HepG2 (cell line): Measurements from ENCODE around the gene CXCR5. TPM values are rescaled to one million over a fixed set of nuclear protein-coding genes. Genes with fewer than 3 reads are reported as not detected.
A peak's percentile ranks its signal among the peaks of the same experiment; 100 is the strongest.

Experiments used
- BHLHE40 ChIP-seq: IDR thresholded peaks from 2 replicates; pipeline ENCODE4 v1.6.1; 2011; ENCODE audit warnings: low read length, improper control_type of control experiment
- GPN1 ChIP-seq: sonication (generic); formaldehyde crosslinking; IDR thresholded peaks from 2 replicates; pipeline ENCODE4 v1.5.1; 2020; ENCODE audit warnings: missing genetic modification reagents, borderline replicate concordance
- HDAC2 ChIP-seq: sonication (generic); formaldehyde crosslinking; IDR thresholded peaks from 2 replicates; pipeline ENCODE4 v1.4.0; 2020; ENCODE audit warnings: missing genetic modification reagents
- IRF2 ChIP-seq: IDR thresholded peaks from 2 replicates; pipeline ENCODE4 v1.6.1; 2018; ENCODE audit warnings: missing genetic modification reagents, missing compliant biosample characterization
- NFIB ChIP-seq: sonication (generic); formaldehyde crosslinking; IDR thresholded peaks from 2 replicates; pipeline ENCODE4 v1.9.0; 2021; ENCODE audit warnings: missing genetic modification reagents, mild to moderate bottlenecking, borderline replicate concordance
- NFRKB ChIP-seq: fragments of 450-650 bp; IDR thresholded peaks from 2 replicates; pipeline ENCODE4 v1.6.1; 2017
- RBM22 ChIP-seq: fragments of 200-400 bp; formaldehyde crosslinking; optimal IDR thresholded peaks from 2 replicates; pipeline ENCODE3; 2017; ENCODE audit warnings: mild to moderate bottlenecking, low read length, moderate library complexity
- SRSF9 ChIP-seq: fragments of 200-400 bp; formaldehyde crosslinking; IDR thresholded peaks from 2 replicates; pipeline ENCODE4 v1.6.1; 2018; ENCODE audit warnings: borderline replicate concordance, mild to moderate bottlenecking, low read depth, low read length; ENCODE audit not compliant: insufficient read depth, poor library complexity, severe bottlenecking
- ZNF124 ChIP-seq: sonication (generic); formaldehyde crosslinking; IDR thresholded peaks from 2 replicates; pipeline ENCODE4 v1.4.0; 2020; ENCODE audit warnings: missing genetic modification reagents
- ZNF660 ChIP-seq: sonication (generic); formaldehyde crosslinking; IDR thresholded peaks from 2 replicates; pipeline ENCODE4 v1.5.1; 2020; ENCODE audit warnings: mild to moderate bottlenecking, low read depth, missing genetic modification reagents, borderline replicate concordance
- ZNF749 ChIP-seq: sonication (generic); formaldehyde crosslinking; IDR thresholded peaks from 2 replicates; pipeline ENCODE4 v1.8.0; 2022; ENCODE audit warnings: mild to moderate bottlenecking, missing genetic modification reagents, moderate library complexity, borderline replicate concordance
- ZNF777 ChIP-seq: sonication (generic); formaldehyde crosslinking; IDR thresholded peaks from 2 replicates; pipeline ENCODE4 v1.4.0; 2020; ENCODE audit warnings: missing genetic modification reagents
- polyA plus RNA-seq, 8 experiments: library from polyadenylated mRNA; depleted of rRNA in 3 of 8; stranded (reverse) in 7 of 8; unstranded in 1 of 8; fragments of >200 nt; fragmentation: Illumina TruSeq in 4 of 8; extraction: Trizol in 4 of 8; gene quantifications; 2 replicates each; pipeline versions ENCODE4 v1.2.1 to v1.2.3, GENCODE V29; 2011 to 2016; ENCODE audit warnings: low read depth in 4 of 8, missing spikeins in 1 of 8, mixed read lengths in 1 of 8; ENCODE audit not compliant: insufficient read depth in 1 of 8
- total RNA-seq, 5 experiments: library from RNA; depleted of rRNA; stranded (reverse); fragments of >200 nt; fragmentation: Illumina TruSeq; extraction: Trizol; gene quantifications; 2 replicates each; pipeline ENCODE4 v1.2.3, GENCODE V29; 2016; ENCODE audit warnings: low read depth in 1 of 5
- TF ChIP-seq, protein P1 (sequence below), 2 experiments: fragments of 450-650 bp in 1 of 2; sonication (generic) in 1 of 2; formaldehyde crosslinking in 1 of 2; IDR thresholded peaks; 2 replicates each; pipeline versions ENCODE4 v1.6.1 to v1.8.0; 2016 to 2022; ENCODE audit warnings: antibody characterized with exemption in 1 of 2, mild to moderate bottlenecking in 1 of 2, missing genetic modification reagents in 1 of 2
- TF ChIP-seq, protein P2 (sequence below): sonication (generic); formaldehyde crosslinking; IDR thresholded peaks from 2 replicates; pipeline ENCODE4 v1.5.0; 2020; ENCODE audit warnings: missing genetic modification reagents, mild to moderate bottlenecking, borderline replicate concordance

CXCR5 gene
- total and polyA plus RNA-seq, 2 of the 13 experiments (the other 11 are each of a cell fraction or from before 2014, with no cell fraction given): not detected

DNA sequence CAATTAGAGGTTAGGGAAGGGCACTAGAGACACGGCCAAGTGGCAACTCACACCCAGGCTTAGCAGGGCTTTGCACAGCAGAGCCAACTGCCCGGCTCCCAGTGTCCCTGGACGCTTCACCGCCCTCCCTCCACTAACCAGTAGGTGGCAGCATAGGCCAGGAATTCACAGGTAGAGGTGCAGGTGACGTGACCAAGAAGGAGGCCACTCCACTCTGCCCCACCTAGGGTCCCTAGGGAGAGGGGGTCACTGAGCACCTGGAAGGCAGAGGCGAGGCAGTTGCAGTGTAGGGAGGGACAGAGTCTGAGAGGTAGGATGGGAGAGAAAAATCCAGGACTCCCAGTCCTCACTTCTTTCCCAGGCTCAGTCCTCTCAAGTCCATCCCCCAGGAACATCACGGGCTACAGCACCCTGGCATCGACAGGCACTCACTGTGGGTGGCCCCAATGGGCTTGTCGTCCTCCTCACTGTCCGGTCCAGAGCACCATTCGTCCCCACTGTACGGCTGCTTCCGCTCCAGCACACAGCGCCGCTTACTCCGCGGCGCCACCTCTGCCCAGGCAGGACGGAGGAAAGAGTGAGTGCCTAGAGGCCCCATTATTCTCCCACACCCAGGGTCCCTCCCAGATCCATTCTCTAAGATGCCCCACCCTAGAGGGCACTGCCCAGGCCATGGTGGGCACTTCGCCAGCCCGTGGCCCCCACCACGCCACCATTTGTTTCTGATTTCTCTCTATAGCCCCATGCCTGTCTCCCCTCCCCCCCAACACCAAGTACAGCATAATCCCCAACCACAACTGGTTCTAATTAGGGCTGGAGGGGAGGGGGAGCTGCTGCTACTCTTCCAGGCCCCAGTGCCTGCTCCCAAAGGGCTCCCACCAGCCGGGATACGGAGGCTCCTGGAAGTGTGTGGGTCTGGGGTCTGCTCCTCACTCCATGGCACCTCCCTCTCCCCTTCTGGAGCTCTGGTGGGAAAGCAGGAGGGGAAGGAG is 23.7 kb downstream of the CXCR5 start (continued):
- TF ChIP-seq, protein P1, sequence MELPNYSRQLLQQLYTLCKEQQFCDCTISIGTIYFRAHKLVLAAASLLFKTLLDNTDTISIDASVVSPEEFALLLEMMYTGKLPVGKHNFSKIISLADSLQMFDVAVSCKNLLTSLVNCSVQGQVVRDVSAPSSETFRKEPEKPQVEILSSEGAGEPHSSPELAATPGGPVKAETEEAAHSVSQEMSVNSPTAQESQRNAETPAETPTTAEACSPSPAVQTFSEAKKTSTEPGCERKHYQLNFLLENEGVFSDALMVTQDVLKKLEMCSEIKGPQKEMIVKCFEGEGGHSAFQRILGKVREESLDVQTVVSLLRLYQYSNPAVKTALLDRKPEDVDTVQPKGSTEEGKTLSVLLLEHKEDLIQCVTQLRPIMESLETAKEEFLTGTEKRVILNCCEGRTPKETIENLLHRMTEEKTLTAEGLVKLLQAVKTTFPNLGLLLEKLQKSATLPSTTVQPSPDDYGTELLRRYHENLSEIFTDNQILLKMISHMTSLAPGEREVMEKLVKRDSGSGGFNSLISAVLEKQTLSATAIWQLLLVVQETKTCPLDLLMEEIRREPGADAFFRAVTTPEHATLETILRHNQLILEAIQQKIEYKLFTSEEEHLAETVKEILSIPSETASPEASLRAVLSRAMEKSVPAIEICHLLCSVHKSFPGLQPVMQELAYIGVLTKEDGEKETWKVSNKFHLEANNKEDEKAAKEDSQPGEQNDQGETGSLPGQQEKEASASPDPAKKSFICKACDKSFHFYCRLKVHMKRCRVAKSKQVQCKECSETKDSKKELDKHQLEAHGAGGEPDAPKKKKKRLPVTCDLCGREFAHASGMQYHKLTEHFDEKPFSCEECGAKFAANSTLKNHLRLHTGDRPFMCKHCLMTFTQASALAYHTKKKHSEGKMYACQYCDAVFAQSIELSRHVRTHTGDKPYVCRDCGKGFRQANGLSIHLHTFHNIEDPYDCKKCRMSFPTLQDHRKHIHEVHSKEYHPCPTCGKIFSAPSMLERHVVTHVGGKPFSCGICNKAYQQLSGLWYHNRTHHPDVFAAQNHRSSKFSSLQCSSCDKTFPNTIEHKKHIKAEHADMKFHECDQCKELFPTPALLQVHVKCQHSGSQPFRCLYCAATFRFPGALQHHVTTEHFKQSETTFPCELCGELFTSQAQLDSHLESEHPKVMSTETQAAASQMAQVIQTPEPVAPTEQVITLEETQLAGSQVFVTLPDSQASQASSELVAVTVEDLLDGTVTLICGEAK (IDR thresholded peaks at IDR 0.05): no peak
- TF ChIP-seq, protein P1 (CRISPR knock-in tag; IDR thresholded peaks at IDR 0.05): no peak
- TF ChIP-seq ZNF749 (no peak), ZNF124 (CRISPR knock-in tag) (no peak), SRSF9 (no peak), HDAC2 (CRISPR knock-in tag) (peak; percentile 22; the same call in 1 of the 2 replicates), NFIB (CRISPR knock-in tag) (no peak), ZNF660 (CRISPR knock-in tag) (no peak), IRF2 (CRISPR knock-in tag) (peak; percentile 74), ZNF777 (CRISPR knock-in tag) (no peak), GPN1 (CRISPR knock-in tag) (no peak), BHLHE40 (peak; percentile 33; the same call in 1 of the 2 replicates), NFRKB (no peak), RBM22 (no peak)
- TF ChIP-seq, protein P2, sequence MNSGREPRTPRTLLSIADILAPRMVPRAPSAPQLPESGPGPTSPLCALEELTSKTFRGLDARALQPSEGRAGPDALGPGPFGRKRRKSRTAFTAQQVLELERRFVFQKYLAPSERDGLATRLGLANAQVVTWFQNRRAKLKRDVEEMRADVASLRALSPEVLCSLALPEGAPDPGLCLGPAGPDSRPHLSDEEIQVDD: no peak
